Common myeloid progenitor, CD34-positive (primary cell): ENCODE measurements around the gene DCLK1.

Experiments used
- CTCF ChIA-PET: fragments of 350-600 bp; sonication (Branson Sonifier 250); formaldehyde crosslinking; loops from one replicate; lab custom pipeline; 2021; ENCODE audit warnings: antibody characterized with exemption; lab: Charles Lee
- POLR2A ChIA-PET: fragments of 350-600 bp; sonication (Branson Sonifier 250); formaldehyde crosslinking; loops from one replicate; lab custom pipeline; 2021; ENCODE audit warnings: antibody characterized with exemption; lab: Charles Lee
- DNase-seq, 3 donors: peaks; one replicate each; pipeline versions ENCODE4 v3.0.0 to v3.0.0-alpha.2; 2013
- H3K27ac ChIP-seq, 2 experiments: 1 replicate in 1 of 2; 2 replicates in 1 of 2; pipeline ENCODE4 v1.7.0; 2013; ENCODE audit warnings: inconsistent platforms in 2 of 2, low read length in 2 of 2, mild to moderate bottlenecking in 2 of 2, low read depth in 1 of 2, moderate library complexity in 1 of 2; ENCODE audit not compliant: severe bottlenecking in 2 of 2, insufficient read depth in 1 of 2, poor library complexity in 1 of 2
- H3K27me3 ChIP-seq, 5 experiments: replicated peaks in 2 of 5; 1 replicate in 3 of 5; 2 replicates in 2 of 5; pipeline versions ENCODE4 v1.6.1 to v1.7.0; 2013; ENCODE audit warnings: low read length in 4 of 5, mild to moderate bottlenecking in 2 of 5, moderate library complexity in 2 of 5, inconsistent platforms in 1 of 5; ENCODE audit not compliant: insufficient read depth in 5 of 5, control insufficient read depth in 4 of 5
- H3K36me3 ChIP-seq, 4 experiments: 1 replicate in 2 of 4; 2 replicates in 2 of 4; pipeline versions ENCODE4 v1.6.1 to v1.7.0; 2013; ENCODE audit warnings: low read length in 3 of 4, control low read depth in 1 of 4, mild to moderate bottlenecking in 1 of 4; ENCODE audit not compliant: control insufficient read depth in 4 of 4, insufficient read depth in 4 of 4
- H3K4me1 ChIP-seq, 4 experiments: 1 replicate in 3 of 4; 2 replicates in 1 of 4; pipeline versions ENCODE4 v1.6.1 to v1.7.1; 2013; ENCODE audit warnings: low read length in 3 of 4, mild to moderate bottlenecking in 3 of 4, control low read depth in 1 of 4, inconsistent platforms in 1 of 4, moderate library complexity in 1 of 4; ENCODE audit not compliant: control insufficient read depth in 4 of 4, insufficient read depth in 4 of 4; ENCODE audit errors: control extremely low read depth in 1 of 4
- H3K4me3 ChIP-seq, 7 experiments: 1 replicate in 4 of 7; 2 replicates in 3 of 7; pipeline versions ENCODE4 v1.5.1 to v1.7.0; 2013; ENCODE audit warnings: mild to moderate bottlenecking in 7 of 7, low read length in 6 of 7, moderate library complexity in 6 of 7, inconsistent platforms in 2 of 7, low read depth in 2 of 7, control low read depth in 1 of 7; ENCODE audit not compliant: insufficient read depth in 4 of 7, control insufficient read depth in 1 of 7; ENCODE audit errors: extremely low read depth in 1 of 7
- H3K9me3 ChIP-seq, 5 experiments: 1 replicate in 4 of 5; 2 replicates in 1 of 5; pipeline versions ENCODE4 v1.6.1 to v1.7.1; 2013; ENCODE audit warnings: low read length in 4 of 5, mild to moderate bottlenecking in 2 of 5, inconsistent platforms in 1 of 5, low read depth in 1 of 5, moderate library complexity in 1 of 5; ENCODE audit not compliant: control insufficient read depth in 4 of 5, insufficient read depth in 2 of 5; ENCODE audit errors: control extremely low read depth in 1 of 5
- WGBS: methylation state at CpG from one replicate; pipeline ENCODE4 v1.1.5; 2013; ENCODE audit not compliant: insufficient coverage; 5-methylcytosine and 5-hydroxymethylcytosine counted together

Gene DCLK1

DNA sequence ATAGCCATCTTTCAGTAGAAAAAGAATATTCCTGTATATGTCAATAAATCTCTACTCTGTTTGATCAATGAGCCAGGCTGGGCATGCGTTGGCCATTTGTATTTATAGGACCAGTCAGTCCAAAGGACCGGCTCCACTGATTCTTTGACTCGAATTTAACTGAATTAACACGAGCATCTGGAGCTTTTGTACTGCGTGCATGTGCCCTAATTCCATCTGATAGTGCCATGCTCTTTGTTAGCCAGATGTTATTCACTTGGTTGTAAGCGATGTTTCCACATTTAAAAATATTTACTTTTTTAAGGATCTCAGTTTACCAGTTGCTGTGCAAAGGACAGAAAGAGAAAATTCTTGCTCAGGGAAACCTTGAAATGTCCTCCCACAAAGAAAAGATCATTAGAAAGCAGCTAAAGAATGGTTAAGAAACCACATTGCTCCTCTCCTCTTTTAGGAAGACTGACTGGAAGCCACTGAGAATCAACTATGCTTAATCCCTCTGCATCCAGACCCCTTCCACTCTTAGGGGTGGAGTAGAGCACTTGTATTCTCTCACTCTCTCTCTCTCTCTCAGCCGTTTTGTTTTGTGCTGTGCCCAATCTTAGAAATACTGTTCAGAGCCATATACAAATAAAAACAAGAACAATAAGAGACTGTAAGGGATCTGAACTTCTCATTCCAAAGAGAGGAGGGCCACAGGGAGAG, 165.8 kb downstream of the DCLK1 start:
- H3K36me3 ChIP-seq: no peaks in the 10 kb centered on the region
- peaks cover 0 to 2% (median 0%) of the 10 kb centered on the region in 4 experiments for H3K4me1 ChIP-seq
- H3K4me3 ChIP-seq: no peak overlapping the region
- POLR2A ChIA-PET: no interaction called here
- CTCF ChIA-PET: no interaction called here
- no peak overlapping the region for H3K27ac ChIP-seq
- DNase-seq: no peak
- 96% methylated on average over 5 of the region's 7 CpGs for WGBS
- H3K9me3 ChIP-seq: peaks cover 0 to 2% (median 0%) of the 10 kb centered on the region in 5 experiments
- no peaks in the 10 kb centered on the region for H3K27me3 ChIP-seq

DNA sequence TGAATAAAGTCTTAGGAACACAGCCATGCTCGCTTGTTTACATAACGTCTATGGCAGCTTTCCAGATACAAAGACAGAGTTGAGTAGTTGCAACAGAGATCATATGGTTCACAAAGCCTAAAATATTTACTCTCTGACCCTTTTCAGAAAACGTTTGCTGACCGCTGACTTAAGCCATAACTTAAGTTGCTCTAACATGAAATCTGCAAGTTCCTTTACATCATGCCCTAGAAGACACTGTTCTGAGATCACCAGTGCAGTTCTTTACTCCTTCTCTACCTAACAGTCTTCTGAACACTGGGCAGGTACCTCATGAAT, 166.4 kb downstream of the DCLK1 start:
- peaks cover 0 to 2% (median 0%) of the 10 kb centered on the region in 4 experiments for H3K4me1 ChIP-seq
- H3K4me3 ChIP-seq: no peak overlapping the region
- POLR2A ChIA-PET: no interaction called here
- H3K9me3 ChIP-seq: no peaks in the 10 kb centered on the region
- WGBS: 96% methylated on average over 4 of the region's 4 CpGs
- no peak for DNase-seq
- no peaks in the 10 kb centered on the region for H3K27me3 ChIP-seq
- H3K27ac ChIP-seq: no peak overlapping the region
- no peaks in the 10 kb centered on the region for H3K36me3 ChIP-seq
- CTCF ChIA-PET: no interaction called here

DNA sequence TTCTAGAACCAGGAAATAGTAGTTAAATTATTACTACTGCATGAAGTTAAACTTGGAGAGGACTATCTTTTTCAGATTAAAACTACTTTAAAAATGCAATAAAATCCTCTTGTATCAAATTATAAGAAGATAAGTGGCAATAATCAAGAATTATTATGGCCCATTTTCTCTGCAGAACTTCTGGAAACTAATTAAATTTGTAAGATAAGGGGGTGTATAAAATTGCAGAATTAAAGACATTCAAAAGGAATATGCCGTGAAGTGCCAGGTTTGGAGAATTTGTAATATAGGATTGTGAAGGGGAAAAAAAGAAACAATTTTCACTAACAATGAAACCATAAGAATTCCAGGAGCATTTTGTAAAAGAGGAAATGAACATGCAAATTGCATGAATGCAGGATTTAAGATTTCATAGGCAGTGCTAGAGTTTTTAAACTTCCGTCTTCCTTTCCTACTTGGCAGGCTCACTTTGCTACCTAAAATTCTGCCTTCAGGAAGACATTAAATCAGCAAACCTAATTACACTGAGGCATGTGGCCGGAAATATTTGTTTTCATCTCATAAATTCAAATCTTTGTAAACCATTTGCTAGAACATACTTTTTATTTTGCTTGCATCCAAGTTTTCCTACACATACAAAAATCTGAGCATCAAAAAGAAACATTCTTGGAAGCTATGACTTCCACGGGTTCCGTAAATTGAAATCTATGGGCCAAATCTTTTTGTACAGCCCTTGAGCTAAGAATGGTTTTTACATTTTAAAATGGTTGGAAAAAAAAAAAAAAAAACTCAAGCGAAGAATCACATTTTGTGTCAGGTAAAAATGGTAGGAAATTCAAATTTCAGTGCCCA, 166.9 kb downstream of the DCLK1 start:
- CTCF ChIA-PET: no interaction called here
- Histone ChIP-seq H3K4me1 (peaks cover 0 to 2% (median 0%) of the 10 kb centered on the region in 4 experiments), H3K27me3 (no peaks in the 10 kb centered on the region), H3K9me3 (no peaks in the 10 kb centered on the region), H3K36me3 (no peaks in the 10 kb centered on the region), H3K27ac (no peak overlapping the region), H3K4me3 (no peak overlapping the region)
- no peak for DNase-seq
- POLR2A ChIA-PET: no interaction called here
- 63% methylated on average over 5 of the region's 6 CpGs for WGBS

DNA sequence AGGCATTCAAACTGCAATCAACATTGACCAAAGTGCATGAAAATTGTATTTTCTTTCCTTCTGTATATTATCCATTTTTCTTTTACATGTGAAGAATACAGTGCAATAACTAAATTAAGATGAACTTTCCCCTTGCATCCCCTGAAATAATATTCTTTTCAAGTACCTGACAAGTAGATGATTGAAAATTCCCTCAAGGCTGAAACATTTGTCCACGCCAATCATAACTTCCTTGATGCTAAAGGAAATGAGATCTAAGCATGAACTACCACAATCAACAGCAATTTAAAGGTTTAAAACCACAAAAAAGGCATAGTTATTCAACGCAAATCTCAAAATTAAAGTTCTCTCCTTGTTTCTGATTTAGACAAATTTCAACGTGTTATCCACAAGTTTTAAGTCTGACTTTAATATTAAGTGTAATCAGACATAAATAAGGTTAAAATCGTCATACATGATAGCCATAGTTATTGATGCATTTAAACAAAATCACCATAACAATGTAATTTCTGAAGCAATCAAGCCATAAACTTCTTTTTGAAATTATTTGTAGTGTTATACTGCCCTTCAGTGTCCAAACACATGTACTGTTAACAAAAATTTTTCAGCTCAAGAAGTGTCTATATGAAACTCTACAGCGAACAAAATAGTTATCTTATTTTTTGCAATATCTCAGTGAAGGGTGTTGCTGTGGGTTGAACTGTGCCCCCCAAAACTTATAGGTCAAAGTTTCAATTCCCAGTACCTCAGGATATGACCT, 169.5 kb downstream of the DCLK1 start:
- Histone ChIP-seq H3K9me3 (no peaks in the 10 kb centered on the region), H3K4me1 (peaks cover 0 to 2% (median 0%) of the 10 kb centered on the region in 4 experiments), H3K4me3 (no peak overlapping the region), H3K27ac (no peak overlapping the region), H3K27me3 (no peaks in the 10 kb centered on the region), H3K36me3 (no peaks in the 10 kb centered on the region)
- ChIA-PET CTCF (interaction anchor here (1.2 kb wide), 1 partner anchor 18 kb away, joined by 3 read pairs; no protein-coding TSS in a partner anchor), POLR2A (no interaction called here)
- DNase-seq: no peak
- no CpG with 5 or more reads among the region's 5 CpGs for WGBS

DNA sequence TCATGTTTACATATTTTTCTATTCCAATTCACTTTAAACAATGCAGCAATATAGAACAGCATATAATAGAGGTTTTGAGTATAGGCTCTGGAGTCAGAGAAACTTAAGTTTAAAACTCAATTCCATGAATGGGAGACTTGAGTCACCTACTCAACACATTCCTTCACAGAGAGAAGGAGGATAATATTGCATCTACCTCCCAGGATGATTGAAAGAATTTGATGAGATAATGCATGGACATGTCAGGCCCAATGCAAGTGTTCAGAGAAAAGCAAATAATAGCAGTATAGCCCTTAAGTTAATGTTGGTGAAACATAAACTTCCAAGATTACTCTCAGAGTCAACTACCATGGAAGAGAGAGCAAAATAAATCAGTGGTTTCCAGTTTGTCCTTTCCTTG, 170.2 kb downstream of the DCLK1 start:
- no peaks in the 10 kb centered on the region for H3K27me3 ChIP-seq
- no peaks in the 10 kb centered on the region for H3K9me3 ChIP-seq
- ChIA-PET CTCF (no interaction called here), POLR2A (no interaction called here)
- H3K4me3 ChIP-seq: no peak overlapping the region
- H3K36me3 ChIP-seq: no peaks in the 10 kb centered on the region
- H3K27ac ChIP-seq: no peak overlapping the region
- no peak for DNase-seq
- H3K4me1 ChIP-seq: peaks cover 0 to 2% (median 0%) of the 10 kb centered on the region in 4 experiments

DNA sequence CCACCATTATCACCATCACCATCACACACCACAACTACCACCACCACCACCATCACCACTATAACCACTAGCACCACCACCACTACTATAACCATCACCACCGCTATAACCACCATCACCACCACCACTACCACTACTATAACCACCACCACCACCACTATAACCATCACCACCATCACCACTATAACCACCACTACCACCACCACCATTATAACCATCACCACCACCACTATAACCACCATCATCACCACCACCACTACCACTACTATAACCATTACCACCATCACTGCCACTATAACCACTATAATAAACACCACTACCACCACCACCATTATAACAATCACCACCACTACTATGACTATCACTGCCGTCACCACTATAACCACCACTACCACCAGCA, 173.2 kb downstream of the DCLK1 start:
- H3K9me3 ChIP-seq: no peaks in the 10 kb centered on the region
- ChIA-PET CTCF (no interaction called here), POLR2A (no interaction called here)
- H3K27me3 ChIP-seq: no peaks in the 10 kb centered on the region
- H3K36me3 ChIP-seq: no peaks in the 10 kb centered on the region
- no peak overlapping the region for H3K4me3 ChIP-seq
- DNase-seq: no peak
- H3K27ac ChIP-seq: no peak overlapping the region
- WGBS: 95% methylated on average over 2 of the region's 2 CpGs
- peaks cover 0 to 3% (median 0%) of the 10 kb centered on the region in 4 experiments for H3K4me1 ChIP-seq
